BJ (cell line): ENCODE data around the gene SLIT3. TPM values are rescaled to one million over a fixed set of nuclear protein-coding genes. Genes with fewer than 3 reads are reported as not detected.

Experiments used
- CTCF ChIA-PET: fragments of 350-600 bp; formaldehyde crosslinking; extraction: SDS; loops from one replicate; lab custom pipeline; 2021; ENCODE audit warnings: antibody characterized with exemption, inconsistent platforms; lab: Yijun Ruan, JAX
- POLR2A ChIA-PET: fragments of 300-600 bp; sonication (Branson Sonifier 250); formaldehyde crosslinking; extraction: SDS; loops from one replicate; lab custom pipeline; 2021; ENCODE audit warnings: antibody characterized with exemption; lab: Charles Lee
- DNase-seq: peaks from one replicate; pipeline ENCODE4 v3.0.0-alpha.2; 2011; ENCODE audit warnings: low read depth
- H3K27me3 ChIP-seq: 2 replicates; pipeline ENCODE4 v1.6.0; 2011; ENCODE audit warnings: low read length; ENCODE audit not compliant: control insufficient read depth, insufficient read depth
- H3K36me3 ChIP-seq: 2 replicates; pipeline ENCODE4 v1.5.1; 2011; ENCODE audit warnings: low read length; ENCODE audit not compliant: control insufficient read depth, insufficient read depth
- H3K4me3 ChIP-seq: 2 replicates; pipeline ENCODE4 v1.5.1; 2011; ENCODE audit warnings: low read depth, mild to moderate bottlenecking, control low read depth, low read length
- polyA plus RNA-seq: library from polyadenylated mRNA; depleted of rRNA; stranded (reverse); fragments of >200 nt; gene quantifications from 2 replicates; pipeline ENCODE4 v1.2.3, GENCODE V29; 2011
- TF ChIP-seq, protein P1 (sequence below): IDR thresholded peaks from 2 replicates; pipeline ENCODE4 v1.5.1; 2011; ENCODE audit warnings: low read depth, mild to moderate bottlenecking, control low read depth, inconsistent platforms, low read length, moderate library complexity; ENCODE audit not compliant: insufficient read depth

The SLIT3 gene
- polyA plus RNA-seq, 1 experiment = 26.8 TPM

DNA sequence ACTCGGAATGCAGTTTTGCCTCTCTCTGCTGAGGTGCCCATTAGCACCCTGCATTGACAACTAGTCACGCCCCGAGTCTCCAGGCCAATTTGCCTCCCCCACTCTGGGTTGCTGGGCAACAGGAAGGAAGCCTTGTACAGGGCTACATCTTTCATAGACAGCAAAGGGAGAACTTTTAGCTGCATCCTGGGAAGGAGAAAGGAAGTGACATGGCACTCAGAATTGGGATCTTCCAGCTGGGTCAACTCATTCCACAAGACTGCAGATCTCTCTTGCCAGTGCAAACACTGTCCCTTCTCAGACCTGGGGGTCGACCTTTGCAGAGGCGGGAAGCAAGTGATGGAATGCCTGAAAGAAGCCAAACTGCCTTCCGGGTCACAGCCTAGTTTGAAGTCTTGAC, 282.0 kb downstream of the SLIT3 start:
- TF ChIP-seq, protein P1, sequence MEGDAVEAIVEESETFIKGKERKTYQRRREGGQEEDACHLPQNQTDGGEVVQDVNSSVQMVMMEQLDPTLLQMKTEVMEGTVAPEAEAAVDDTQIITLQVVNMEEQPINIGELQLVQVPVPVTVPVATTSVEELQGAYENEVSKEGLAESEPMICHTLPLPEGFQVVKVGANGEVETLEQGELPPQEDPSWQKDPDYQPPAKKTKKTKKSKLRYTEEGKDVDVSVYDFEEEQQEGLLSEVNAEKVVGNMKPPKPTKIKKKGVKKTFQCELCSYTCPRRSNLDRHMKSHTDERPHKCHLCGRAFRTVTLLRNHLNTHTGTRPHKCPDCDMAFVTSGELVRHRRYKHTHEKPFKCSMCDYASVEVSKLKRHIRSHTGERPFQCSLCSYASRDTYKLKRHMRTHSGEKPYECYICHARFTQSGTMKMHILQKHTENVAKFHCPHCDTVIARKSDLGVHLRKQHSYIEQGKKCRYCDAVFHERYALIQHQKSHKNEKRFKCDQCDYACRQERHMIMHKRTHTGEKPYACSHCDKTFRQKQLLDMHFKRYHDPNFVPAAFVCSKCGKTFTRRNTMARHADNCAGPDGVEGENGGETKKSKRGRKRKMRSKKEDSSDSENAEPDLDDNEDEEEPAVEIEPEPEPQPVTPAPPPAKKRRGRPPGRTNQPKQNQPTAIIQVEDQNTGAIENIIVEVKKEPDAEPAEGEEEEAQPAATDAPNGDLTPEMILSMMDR = no peak
- Histone ChIP-seq H3K4me3 (no peak overlapping the region), H3K36me3 (no peaks in the 10 kb centered on the region), H3K27me3 (no peaks in the 10 kb centered on the region)
- ChIA-PET CTCF (no interaction called here), POLR2A (no interaction called here)
- no peak for DNase-seq

- H3K4me3 ChIP-seq = no peak overlapping the region
- no peaks in the 10 kb centered on the region for H3K36me3 ChIP-seq
- CTCF ChIA-PET = interaction anchor here (0.7 to 1.9 kb wide), 3 partner anchors 10 to 404 kb away, joined by 3 to 4 read pairs (median 3); no protein-coding TSS in a partner anchor
- DNase-seq = no peak
- no peaks in the 10 kb centered on the region for H3K27me3 ChIP-seq
- POLR2A ChIA-PET = no interaction called here
- TF ChIP-seq, protein P1 = no peak
Observed at GRCh38 chr5:169015991-169016390, 284.9 kb downstream of the SLIT3 start.

GRCh38 chr5:169013846-169014245, 287.1 kb downstream of the SLIT3 start:
- Histone ChIP-seq H3K4me3 (no peak overlapping the region), H3K36me3 (no peaks in the 10 kb centered on the region), H3K27me3 (no peaks in the 10 kb centered on the region; the same call in 1 of the 2 replicates)
- POLR2A ChIA-PET = no interaction called here
- TF ChIP-seq, protein P1 = no peak
- CTCF ChIA-PET = interaction anchor here (0.9 kb wide), 1 partner anchor 10 kb away, joined by 3 read pairs; no protein-coding TSS in a partner anchor
- no peak for DNase-seq

DNA sequence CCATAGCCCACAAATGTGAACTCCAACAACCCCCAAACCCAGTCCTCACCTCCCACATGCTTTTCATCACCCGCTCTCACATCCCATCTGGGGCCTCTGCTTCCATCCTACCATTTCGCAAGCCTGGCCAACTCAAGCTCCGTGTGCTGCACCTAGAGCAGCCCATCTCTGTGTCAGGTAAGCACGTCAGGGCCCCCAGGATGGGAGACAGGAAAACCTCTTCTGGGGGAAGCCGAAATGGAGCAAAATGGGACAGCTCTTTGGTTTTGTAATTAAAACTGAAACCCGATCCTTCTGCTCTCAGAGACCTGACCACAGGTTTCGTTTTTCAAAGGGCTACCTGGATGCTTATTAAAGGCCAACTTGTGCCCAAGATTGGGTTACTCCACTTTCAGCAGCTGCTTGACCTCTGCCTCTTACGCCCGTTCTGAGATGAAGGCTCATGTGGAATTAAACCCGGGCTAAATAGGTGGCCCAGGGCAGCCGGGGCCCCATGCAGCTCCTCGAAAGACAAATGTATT, 287.7 kb downstream of the SLIT3 start:
- Histone ChIP-seq H3K4me3 (no peak overlapping the region), H3K27me3 (no peaks in the 10 kb centered on the region; the same call in 1 of the 2 replicates), H3K36me3 (no peaks in the 10 kb centered on the region)
- TF ChIP-seq, protein P1 = no peak
- DNase-seq = no peak
- ChIA-PET POLR2A (no interaction called here), CTCF (interaction anchor here (0.9 to 1.1 kb wide), 2 partner anchors 9 to 10 kb away, joined by 3 to 4 read pairs; no protein-coding TSS in a partner anchor)

DNA sequence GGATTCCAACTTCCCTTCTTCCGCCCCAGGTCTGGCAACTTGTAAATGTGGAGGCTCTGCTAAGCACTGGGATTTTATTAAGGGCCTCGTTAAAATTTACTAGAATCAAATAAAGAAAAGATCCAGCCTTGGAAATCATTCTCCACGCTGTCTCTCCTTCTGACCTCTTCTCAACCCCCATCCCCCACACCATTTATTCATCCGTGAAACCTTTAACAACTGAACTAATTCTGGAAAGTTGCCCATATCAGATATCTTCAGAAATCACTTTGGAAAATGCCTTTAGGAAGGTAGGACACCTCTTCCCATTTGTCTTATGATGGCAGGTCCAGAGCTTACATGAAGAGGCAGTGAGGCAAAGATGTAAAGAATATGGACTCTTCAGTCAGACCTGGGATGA, 288.5 kb downstream of the SLIT3 start:
- no peak overlapping the region for H3K4me3 ChIP-seq
- H3K27me3 ChIP-seq = no peaks in the 10 kb centered on the region; the same call in 1 of the 2 replicates
- TF ChIP-seq, protein P1 = no peak
- no peaks in the 10 kb centered on the region for H3K36me3 ChIP-seq
- CTCF ChIA-PET = interaction anchor here (1.1 to 1.2 kb wide), 2 partner anchors 8 to 24 kb away, joined by 3 to 4 read pairs; no protein-coding TSS in a partner anchor
- POLR2A ChIA-PET = no interaction called here
- no peak for DNase-seq
